ENCODE measurements around the gene ACSF3. TPM values are rescaled to one million over a fixed set of nuclear protein-coding genes. Genes with fewer than 3 reads are reported as not detected.

Gene ACSF3
- total and polyA plus RNA-seq, 2 experiments from 2014 or later = 20.7 to 28.0 TPM

DNA sequence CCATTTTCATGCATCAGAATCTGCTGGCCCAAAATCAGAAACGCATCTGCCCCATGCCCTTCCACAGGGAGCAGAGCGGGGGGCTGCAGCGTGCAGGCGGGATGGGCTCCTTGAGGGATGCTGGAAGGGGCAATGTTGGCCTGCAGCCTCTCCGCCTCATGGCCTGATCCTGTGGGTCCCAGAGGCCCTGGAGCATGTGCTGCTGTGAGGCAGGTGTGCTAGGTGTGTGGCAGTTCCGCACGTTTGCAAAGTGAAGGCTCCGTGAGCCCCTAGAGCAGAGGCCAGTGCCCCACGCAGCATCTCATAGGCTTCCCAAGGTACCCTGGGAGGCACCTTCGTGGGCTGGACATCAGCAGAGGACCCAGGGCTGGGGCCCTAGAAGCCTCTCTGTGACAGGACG is 41.5 kb downstream of the ACSF3 start:
- Histone ChIP-seq H4K20me1 (ENCODE audit: insufficient read depth, poor library complexity, severe bottlenecking) (no peaks in the 10 kb centered on the region), H3K36me3 (replicated peaks; ENCODE audit: insufficient read depth, low read depth) (no peaks in the 10 kb centered on the region), H3K79me2 (no peaks in the 10 kb centered on the region), H2AFZ (no peak overlapping the region), H3K4me3 (no peak overlapping the region), H3K27me3 (no peaks in the 10 kb centered on the region), H3K9me3 (ENCODE audit: low read depth) (no peaks in the 10 kb centered on the region), H3K4me1 (ENCODE audit: insufficient read depth) (no peaks in the 10 kb centered on the region), H3K9me2 (replicated peaks; ENCODE audit: insufficient read depth) (no peaks in the 10 kb centered on the region), H3K27ac (no peak overlapping the region), H3K4me2 (no peak overlapping the region)
- DNase-seq (ENCODE audit: low spot score) = no peak
- TF ChIP-seq EZH2phosphoT487 (IDR thresholded peaks at IDR 0.05; ENCODE audit: low read depth, severe bottlenecking, unreplicated experiment) (no peak), CTCF (IDR thresholded peaks at IDR 0.05; ENCODE audit: poor library complexity) (no peak)
- WGBS (ENCODE audit: low lambda C conversion rate, missing lambda C conversion rate) = 96% methylated on average over 11 of the region's 11 CpGs

DNA sequence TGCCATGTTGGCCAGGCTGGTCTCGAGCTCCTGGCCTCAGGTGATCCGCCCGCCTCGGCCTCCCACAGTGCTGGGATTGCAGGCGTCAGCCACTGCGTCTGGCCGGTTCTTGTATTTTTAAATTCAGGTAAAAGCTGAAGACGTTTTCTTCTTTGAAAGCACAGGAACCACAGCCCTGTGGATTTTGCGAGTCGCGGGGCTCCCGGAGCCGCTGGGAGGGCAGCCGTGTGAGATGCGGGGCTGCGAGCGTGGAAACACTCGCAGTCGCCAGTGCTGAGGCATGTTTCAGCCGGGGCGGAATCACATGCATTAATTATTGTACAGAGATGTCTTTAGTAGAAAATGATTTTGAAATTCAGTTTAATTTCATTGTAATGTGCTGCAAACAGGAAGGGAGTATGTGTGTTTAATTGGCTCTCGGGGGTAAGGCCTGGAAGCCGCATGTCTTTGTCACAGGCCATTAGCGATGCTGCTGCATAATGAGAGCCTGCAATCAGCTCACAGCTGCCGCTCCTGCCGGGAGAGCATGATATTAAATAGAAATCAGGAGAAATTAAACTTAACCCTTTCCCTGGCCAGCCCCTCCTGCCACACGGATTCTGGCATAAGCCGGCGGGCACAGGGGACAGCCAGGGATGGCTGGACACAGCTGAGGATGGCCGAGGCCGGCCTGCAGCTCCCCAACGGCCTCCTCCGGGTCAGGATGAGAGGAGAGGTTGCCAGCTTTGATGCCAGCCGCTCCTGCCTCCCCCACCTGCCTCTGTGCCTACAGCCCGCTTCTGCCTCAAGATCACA is 42.5 kb downstream of the ACSF3 start:
- no peaks in the 10 kb centered on the region for H3K79me2 ChIP-seq
- no peaks in the 10 kb centered on the region for H3K9me2 ChIP-seq (replicated peaks; ENCODE audit: insufficient read depth)
- no peaks in the 10 kb centered on the region for H3K27me3 ChIP-seq
- no peak for DNase-seq (ENCODE audit: low spot score)
- H2AFZ ChIP-seq = no peak overlapping the region
- 94% methylated on average over 35 of the region's 35 CpGs for WGBS (ENCODE audit: low lambda C conversion rate, missing lambda C conversion rate)
- no peak overlapping the region for H3K27ac ChIP-seq
- H3K4me1 ChIP-seq (ENCODE audit: insufficient read depth) = no peaks in the 10 kb centered on the region
- no peak for TF ChIP-seq EZH2 (IDR thresholded peaks at IDR 0.05; ENCODE audit: borderline replicate concordance)
- no peak for TF ChIP-seq CTCF (IDR thresholded peaks at IDR 0.05; ENCODE audit: poor library complexity)
- TF ChIP-seq EZH2phosphoT487 (IDR thresholded peaks at IDR 0.05; ENCODE audit: low read depth, severe bottlenecking, unreplicated experiment) = no peak
- H3K4me2 ChIP-seq = no peak overlapping the region
- H3K36me3 ChIP-seq (replicated peaks; ENCODE audit: insufficient read depth, low read depth) = no peaks in the 10 kb centered on the region
- H3K9me3 ChIP-seq (ENCODE audit: low read depth) = no peaks in the 10 kb centered on the region
- H3K4me3 ChIP-seq = no peak overlapping the region
- H4K20me1 ChIP-seq (ENCODE audit: insufficient read depth, poor library complexity, severe bottlenecking) = no peaks in the 10 kb centered on the region

GRCh38 chr16:89136931-89137330 is 43.3 kb downstream of the ACSF3 start:
- no peak for DNase-seq (ENCODE audit: low spot score)
- no peaks in the 10 kb centered on the region for H3K9me2 ChIP-seq (replicated peaks; ENCODE audit: insufficient read depth)
- H3K27me3 ChIP-seq = no peaks in the 10 kb centered on the region
- H3K79me2 ChIP-seq = no peaks in the 10 kb centered on the region
- no peaks in the 10 kb centered on the region for H3K9me3 ChIP-seq (ENCODE audit: low read depth)
- no peaks in the 10 kb centered on the region for H4K20me1 ChIP-seq (ENCODE audit: insufficient read depth, poor library complexity, severe bottlenecking)
- H2AFZ ChIP-seq = no peak overlapping the region
- WGBS (ENCODE audit: low lambda C conversion rate, missing lambda C conversion rate) = over 99% methylated on average over 16 of the region's 17 CpGs
- no peak overlapping the region for H3K4me2 ChIP-seq
- H3K36me3 ChIP-seq (replicated peaks; ENCODE audit: insufficient read depth, low read depth) = no peaks in the 10 kb centered on the region
- TF ChIP-seq EZH2phosphoT487 (IDR thresholded peaks at IDR 0.05; ENCODE audit: low read depth, severe bottlenecking, unreplicated experiment) (no peak), CTCF (IDR thresholded peaks at IDR 0.05; ENCODE audit: poor library complexity) (no peak), EZH2 (IDR thresholded peaks at IDR 0.05; ENCODE audit: borderline replicate concordance) (no peak)
- no peaks in the 10 kb centered on the region for H3K4me1 ChIP-seq (ENCODE audit: insufficient read depth)
- no peak overlapping the region for H3K4me3 ChIP-seq
- no peak overlapping the region for H3K27ac ChIP-seq

All from hepatocyte (in vitro differentiated cells).